NCI-H1694 treated with DMSO at 0.1 percent for 48 hours (cell line): ENCODE data around the gene NSD2.
"Not testable (repeated sequence)": the region's sequence is repeated elsewhere in the genome, so short reads cannot be mapped to it uniquely, and the experiment has no call there.

ENCODE experiments used
- DNase-seq: peaks from one replicate; lab custom pipeline; 2025; lab: John Stamatoyannopoulos, UW

NSD2 gene

DNA sequence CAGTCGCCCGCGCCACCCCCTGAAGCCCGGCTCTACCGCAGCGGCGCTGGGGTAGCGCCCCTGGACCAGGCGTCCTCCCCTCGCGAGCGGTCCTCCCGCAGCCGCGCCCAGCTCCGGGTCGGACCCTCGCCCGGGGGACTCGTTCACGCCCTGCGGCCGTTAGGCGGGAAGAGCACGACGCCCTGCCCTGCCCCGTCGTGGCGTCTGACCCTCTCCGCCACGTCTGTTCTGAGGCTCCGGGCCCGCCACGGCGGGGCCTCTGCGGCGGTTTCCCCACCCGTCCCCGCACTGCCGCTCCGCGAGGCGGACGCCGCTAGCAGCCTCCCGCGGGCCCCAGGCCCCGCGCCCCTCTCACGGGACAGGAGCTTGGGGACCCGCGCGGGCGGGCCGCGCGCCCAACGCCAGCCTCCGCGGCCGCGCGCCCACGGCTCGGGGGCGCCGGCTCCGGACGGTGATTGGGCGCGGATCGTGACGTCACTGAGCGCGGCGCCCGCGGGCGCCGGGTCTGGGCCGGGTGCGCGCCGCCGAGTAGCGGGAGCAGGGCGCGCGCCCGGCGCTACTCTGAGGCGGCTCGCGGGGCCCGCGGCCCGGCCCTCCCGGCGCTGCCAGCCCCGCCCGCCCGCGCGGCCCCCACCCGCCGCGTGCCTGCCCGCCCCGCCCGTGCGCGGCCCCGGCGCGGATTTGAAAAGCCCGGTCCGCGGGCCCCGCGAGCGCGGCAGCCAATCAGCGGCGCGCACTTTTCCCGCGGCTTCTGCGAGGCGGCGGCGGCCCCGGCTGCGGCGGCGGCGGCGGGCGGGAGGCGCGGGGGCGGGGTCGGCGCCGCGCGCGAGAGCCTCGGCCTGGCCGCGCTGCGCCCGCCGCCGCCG, at the start of gene NSD2:
TSS of gene NSD2 (plus strand) at position 816 of the 866 bp plus-strand sequence. CDS start 29,262 bp downstream, outside the sequence.
- peak; percentile 53 for DNase-seq

DNA sequence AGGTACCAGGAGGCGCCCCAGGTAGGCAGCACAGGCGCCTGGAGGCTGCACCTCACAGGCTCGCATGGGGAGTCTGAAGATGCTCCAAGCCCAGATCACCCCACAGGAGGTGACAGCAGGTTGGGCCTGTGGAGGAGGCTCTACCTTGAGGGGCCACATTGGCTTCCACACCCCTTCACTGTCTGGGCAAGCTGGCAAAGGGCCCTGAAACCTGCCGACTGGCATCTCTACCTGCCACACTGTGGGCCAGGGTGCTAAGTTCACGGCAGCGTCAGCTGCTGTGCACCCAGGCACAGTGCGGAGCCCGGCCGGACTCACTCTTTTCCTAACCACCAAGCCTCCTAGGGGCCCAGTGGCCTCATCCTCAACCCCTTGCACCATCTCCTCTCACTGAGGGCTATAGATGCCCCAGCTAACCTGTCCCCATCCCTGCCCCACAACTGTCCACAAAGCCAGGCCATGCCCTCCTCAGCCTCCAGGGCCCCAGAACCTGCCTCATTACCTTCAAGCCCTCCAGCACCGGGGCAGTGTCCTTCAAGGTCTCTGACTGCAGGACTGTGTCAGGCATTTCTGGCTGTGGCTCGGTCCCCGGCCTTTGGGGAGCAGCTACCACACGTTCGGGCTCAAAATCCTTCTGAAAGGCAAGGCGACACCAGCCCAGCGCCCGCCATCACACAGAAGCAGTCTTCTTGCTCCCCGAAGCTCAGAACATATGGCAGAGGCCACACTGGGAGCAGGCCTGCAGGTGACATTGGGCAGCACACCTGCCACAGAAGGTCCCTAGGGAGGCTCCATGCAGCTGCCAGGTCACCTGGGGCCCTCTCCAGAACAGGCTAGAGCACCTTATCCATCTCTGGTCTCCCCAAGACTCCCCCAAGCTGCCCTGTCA, 49.3 kb upstream of the NSD2 start:
- no peak for DNase-seq

DNA sequence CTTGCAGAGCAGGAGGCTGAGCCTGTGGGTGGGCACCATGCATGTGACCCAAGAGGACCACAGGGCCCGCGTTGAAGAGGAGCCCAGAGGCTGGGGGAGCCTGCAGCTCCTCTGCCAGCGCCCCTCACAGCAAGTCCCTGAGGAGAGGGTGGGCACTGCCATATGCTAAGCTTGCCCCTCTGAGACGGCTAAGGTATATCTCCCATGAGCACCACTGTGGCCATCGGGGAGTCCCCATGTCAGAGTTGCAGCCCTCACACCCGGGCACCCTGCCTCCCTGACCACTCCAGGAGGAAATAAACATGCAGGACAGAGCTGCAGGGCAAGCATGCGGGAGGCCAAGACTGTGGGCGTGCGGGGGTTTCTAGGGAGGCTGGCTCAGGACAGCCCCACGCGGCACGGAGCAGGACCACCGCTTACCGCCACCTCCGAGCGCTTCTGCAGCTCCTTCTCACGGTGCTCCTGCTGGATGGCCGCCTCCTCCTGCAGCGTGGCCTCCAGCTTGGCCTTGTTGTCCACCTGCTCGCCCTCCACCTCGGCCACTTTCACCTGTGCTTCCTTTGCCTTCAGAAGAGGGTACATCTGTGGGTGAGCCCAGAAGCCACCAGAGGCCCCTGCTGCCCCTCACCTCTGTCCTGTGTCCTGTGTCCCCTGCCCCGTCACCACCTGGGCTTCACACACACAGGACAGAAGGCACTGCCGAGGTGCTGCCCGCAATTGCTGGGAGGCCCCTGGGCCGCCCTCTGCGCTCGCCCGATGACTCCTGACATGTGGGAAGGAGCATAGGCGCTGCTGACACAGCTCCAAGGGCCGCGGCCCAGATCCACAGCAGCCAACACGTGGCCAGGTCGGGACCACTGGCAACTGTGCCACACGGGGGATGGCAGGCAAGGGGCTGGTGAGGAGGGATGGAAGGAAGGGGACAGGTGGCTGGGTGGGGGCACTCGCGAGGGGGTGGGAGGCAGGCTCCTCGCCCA, 48.3 kb upstream of the NSD2 start:
- no peak for DNase-seq

DNA sequence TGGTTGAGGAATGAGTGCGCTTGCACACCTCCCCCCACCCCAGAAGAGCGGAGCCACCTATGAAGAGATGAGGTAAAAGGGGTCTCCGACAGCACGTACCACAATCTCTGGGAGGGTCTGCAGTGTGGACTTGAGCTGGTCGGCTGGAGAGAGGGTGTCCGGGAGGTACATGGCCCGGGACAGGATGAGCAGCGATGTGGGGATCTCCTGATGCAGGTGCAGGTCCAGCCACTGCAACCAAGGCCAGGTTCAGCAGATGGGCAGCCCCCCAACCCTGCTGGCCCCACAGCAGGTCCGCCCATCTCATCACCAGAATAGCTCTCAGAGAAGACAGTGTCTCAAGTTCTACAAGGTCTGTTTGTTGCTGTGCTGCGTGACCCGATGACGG, 47.7 kb upstream of the NSD2 start:
- no peak for DNase-seq

DNA sequence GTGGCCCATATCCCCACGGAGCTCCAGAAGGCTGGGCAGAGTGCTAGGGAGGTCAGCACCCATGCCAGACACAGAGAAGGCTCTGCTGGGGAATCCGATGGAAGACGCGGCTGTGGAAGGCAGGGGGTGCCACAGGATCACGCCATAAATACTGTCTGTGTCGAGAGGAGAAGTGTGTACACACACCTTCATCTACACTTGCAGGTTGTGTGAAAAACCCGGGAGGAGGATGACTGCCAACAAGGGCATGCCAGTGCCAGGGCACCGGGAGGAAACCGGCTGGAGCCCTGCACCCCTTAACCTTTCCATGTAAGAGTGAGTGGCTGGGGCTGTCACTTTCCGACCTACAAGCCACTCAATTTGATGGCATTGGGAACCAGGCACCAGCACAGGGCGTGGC, 46.4 kb upstream of the NSD2 start:
- DNase-seq: no peak

DNA sequence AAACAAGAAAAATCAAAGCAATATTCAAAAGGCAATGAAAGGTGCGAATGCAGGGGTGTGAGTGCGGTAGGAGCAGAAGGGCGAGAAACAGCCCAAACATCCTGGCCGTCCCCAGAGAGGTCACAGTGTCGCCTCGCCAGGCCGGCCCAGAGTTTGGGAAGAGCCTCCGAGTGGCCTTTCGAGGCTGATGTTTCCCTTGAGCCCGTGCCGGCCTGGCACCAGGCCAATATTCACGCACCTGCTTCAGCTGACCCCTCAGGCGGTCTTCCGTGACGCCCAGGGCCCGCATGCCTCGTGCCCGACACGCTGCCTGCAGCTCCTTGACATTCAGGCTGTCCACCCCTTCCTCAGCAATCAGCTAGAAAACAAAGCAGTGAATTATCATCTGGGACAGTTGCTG, 45.9 kb upstream of the NSD2 start:
- DNase-seq: no peak

DNA sequence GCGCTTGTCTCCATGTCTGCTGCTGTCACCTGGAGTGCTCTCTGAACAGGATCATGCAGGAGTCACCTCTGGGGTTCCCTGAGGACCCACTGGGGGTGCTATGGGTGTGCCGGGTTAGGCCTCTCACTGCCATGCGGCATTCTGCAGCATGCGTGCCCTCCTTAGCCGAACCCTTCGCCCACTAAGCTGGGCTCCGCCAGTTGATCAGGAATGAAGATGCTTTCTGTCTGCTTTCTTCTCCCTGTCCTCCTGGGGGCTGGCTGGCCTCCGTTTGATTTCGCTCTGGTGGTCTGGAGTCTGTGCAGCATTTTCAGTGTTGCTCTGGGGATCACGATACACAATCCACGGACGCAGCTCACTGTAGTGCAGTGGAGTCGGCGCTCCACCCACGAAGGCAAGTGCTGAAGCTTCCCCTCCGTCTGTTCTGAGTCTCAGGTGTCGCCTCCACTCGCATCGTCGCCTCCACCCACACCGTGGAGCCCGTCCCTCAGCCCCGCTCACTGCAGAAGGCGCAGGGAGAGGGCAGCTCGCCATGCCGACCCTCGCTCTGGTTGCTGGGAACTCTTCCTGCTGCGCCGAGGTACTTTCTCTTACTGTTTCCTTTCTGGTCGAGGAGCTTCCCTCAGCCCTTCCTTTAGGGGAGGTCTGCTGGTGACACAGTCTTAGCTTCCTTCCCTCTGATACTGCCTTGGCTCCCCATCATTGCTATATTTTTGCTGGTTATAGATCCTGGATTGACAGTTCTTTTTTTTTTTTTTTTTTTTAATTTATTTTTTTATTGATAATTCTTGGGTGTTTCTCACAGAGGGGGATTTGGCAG, 44.5 kb upstream of the NSD2 start:
- DNase-seq: no peak

DNA sequence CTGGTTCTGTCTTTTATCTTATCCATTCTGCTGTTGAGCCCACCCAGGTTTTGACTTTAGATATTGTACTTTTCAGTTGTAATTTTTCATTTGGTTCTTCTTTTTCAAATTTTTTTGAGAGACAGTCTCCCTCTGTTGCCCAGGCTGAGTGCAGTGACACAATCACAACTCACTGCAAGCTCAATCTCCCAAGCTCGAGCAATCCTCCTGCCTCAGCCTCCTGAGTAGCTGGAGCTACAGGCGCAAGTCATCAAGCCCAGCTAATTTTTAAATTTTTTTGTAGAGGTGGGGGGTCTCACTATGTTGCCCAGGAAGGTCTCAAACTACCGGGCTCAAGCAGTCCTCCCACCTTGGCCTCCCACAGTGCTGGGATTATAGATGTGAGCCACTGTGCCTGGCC, 41.0 kb upstream of the NSD2 start:
- DNase-seq: no peak

DNA sequence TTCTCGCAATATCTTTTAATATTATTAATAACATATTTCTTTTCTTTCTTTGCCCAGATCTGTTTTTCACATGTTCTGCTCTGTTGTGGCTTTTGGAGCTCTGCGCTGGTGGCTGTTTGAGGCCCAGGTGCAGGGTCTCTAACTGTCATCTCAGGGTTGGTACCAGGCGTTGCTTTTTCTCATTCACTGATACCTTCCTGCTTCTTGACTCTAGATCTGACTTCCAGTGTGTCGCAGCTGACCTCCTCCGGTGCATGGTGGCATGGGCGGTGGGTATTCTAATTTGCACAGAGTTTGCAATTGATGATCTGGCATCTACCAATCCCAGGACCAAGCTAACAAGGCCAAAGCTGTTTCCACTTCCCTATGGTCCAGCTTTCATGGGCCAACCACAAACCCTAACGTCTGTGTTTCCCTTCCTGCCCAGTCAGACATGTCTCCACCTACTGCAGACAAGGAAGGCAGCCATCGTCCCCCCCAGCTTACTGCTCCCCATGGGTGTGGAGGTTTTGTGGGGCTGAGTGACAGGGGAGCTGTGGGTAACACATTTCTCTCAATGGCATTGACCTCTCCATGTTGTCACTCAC, 40.5 kb upstream of the NSD2 start:
- no peak for DNase-seq

DNA sequence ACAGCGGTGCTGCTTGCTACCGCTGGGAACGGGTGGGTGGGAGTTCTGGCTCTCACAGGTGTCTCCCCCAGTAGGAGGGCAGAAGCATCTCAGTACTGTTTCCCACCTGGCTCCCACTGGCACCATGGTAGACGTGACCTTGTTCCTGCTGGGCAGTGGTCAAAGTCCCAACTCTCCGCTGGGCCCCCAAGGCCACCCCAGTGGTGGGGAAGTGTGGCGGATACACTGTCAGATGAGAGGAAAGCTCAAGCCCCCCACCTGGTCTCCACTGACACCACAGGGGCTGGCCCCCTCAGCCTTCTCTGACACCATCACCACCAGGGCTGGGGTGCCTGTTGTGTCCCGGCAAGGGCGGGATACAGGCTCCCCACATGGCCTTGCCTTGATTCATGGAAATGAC, 39.9 kb upstream of the NSD2 start:
- no peak for DNase-seq

DNA sequence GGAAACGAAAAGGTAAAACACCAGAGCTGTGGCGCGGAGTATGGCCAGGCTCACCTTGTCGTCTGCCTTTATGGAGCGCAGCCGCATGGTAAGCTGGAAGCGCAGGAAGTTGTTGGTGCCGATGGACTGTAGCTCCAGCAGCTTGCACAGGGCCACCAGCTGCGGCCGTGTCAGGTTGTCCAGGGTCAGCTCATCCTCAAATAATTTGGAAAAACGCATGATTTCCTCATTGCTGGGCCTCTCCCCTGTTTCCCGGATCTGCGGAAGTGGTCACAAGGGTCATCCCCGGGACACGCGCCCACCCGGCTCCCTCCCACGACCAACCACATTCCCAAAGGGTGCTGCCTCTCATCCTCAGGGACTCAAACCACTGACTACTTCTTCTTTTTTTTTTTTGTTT, 38.5 kb upstream of the NSD2 start:
- no peak for DNase-seq

DNA sequence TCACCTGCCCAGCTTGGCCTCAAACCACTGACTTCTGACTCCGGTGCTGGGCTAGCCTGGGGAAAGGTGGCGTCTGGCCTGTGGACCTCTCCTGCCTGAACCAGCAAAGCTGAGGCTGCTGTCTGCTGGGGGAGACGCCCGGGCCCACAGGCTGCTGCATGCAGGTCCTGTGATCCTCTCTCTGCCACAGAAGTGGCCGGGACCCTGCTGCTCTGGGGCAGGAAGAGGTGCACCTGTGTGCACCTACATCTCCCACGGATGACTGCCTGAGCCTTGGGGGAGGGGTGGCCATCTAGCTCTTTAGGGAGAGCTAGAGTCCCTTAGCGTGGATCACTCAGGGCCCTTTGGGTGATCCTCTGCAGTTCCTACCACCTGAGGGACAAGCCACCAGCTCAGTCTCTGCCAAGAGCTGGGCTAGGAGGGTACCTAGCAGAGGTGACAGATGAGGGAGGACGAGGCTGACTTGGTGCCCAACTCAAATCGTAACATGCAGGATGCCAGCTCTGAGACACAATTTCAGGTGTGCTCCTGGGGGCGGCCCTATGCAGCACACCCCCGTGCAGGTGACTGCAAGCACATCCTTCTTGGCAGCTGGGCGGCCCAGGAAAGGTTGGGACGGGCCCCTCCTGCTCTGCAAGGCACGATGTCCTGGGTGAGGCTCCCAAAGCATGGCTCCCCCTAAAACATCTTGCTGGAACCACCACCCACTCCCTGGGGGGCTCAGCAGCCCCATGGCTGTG, 37.7 kb upstream of the NSD2 start:
- no peak for DNase-seq

DNA sequence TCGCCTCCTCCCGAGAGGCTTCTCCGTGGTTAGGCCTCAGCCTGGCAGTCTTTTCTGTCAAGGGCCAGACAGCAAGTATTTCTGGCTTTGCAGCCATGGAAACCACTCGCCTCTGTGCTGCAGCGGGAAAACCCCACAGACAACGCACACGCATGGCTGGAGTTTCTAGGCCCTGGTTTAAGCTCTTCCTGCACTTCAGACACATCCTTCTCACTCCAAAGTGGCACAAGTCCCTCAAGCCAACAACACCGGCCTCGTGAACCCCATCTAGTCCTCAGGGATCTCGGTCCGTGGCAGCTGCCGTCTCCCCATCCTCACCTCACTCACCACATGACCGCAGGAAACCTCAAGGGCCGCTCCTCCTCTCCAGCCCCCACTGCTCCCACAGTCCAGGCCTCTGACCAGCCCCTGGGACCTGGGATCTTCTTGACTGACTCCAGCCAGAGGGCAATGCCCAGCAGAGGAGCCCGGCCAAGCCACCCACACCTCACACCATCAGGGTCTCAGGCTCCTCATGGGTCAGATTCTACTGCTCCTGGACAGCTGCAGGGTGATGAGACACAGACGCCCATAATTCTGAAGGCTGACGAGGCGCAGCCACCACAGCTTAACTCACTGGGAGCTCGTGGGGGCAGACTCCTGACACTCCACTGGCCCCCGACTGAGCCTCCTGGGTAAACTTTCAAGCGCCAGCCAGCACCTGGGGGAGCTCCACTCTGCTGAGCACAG, 37.0 kb upstream of the NSD2 start:
- DNase-seq: no peak

DNA sequence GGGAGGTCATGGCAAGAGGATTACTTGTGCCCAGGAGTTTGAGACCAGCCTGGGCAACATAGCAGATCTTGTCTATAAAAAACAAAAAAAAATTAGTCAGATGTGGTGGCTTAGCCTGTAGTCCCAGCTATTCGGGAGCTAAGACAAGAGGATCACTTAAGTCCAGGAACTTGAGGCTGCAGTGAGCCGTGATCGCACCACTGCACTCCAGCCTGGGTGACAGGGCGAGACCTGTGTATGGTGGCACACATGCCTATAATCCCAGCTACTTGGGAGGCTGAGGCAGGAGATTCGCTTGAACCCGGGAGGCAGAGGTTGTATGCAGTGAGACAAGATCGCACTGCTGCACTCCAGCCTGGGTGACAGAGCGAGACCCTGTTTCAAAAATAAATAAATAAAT, 35.4 kb upstream of the NSD2 start:
- DNase-seq: not testable (repeated sequence)

DNA sequence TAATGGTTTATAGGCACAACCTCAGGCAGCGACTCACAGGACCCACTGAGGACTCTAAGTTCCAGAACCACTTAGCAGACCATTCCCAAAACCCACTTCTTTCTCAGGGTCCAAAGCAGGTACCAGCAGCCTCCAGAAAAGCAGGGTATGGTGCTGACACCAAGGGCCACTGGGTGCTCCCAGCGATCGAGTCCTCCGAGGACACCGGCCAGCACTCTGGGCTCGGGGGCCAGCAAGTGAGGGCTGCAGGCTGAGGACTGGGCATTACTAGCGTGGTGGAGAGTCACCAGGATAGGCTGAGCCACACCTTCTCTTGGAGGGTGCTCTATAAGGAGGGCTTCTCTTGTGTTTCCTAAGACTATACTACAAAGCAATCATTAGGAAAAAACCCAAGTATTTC, 34.5 kb upstream of the NSD2 start:
- DNase-seq: no peak

DNA sequence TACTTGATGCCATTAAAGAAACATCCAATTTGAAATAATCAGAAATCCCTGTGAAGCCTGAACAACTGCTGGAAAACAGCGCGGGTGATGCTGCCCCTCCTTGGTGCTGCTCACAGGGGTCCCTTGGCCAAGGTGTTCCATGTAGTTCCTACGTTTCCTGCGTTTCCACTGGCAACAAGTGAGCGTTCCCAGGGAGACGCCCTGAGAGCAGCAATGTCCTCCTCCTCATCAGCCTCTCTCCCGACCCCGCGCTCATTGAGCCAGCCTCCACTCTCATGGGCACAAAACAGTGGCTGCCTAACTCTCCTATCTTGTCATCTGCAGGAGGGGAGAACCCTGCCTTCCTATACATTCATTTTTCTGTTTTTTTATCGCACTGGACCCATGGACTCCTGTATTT, 34.1 kb upstream of the NSD2 start:
- no peak for DNase-seq

DNA sequence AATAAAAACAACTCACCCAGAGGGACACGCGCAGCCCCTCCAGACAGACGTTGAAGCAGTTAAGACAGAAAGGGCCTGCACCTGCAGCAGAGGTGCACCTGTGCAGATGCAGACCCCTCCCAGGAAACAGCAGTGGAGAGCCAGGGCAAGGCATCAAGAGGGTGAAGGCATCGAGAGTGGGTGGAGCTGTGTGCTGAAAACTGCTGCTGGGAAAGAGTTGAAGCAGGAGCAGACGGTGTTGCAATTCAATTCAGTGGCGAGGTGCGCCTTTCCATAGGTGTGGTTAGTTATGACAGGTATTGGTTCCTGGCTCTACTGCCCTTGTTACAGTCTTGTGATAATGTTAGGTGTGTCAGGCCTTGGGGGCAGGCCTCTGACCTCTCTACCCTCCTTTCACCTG, 31.9 kb upstream of the NSD2 start:
- DNase-seq: no peak

DNA sequence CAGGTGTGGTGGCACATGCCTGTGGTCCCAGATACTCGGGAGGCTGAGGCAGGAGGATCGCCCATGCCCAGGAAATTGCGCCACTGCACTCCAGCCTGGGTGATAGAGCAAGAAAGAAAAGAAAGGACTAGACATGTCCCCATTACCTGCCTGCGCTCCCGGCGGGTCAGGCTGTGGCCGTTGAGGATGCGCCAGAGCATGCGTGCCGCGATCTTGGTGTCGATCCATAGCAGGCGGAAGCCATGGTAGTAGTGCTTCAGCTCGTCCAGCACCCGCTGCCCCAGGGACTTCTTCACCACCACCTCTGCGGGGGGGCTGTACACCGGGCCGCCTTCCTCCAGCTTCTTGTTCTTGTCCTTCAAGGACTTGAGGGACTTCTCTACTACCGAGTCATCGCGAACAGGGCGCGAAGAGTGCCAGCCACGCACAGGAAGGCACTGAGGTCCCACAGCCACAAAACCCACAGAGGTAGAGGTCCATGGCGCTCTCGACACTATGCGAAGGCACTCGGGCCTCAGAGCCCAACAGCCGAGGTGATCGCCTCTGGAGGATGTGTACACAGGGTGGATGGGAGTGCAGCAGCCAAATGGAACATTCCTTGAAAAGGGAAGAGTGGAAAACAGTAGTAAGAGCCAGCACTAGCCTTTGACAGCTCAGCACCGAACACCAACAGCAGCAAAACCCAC, 29.8 kb upstream of the NSD2 start:
- no peak for DNase-seq

DNA sequence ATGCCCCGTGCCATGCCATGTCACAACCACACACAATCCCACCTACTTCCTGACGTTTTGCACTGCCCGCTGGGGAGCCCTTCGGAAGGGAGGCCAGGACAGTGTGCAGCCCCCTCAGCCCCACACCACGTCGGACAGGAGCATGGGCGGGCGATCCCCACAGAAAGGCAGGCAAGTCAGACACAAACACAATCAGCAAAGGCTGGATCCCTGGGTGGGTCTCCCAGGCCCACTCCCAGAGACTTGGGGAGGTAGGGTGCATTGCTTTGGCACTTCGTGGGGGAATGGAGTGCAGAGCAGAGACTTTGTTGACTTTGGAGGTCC, 29.3 kb upstream of the NSD2 start:
- no peak for DNase-seq
